Stimulated activated naive B cell treated with anti-CD40 and anti-IgM and Interleukin-4, amounts not matched to agents 10 μg/mL and 1 μg/mL and 100 μg/mL, for 72 hours (primary cell): ENCODE data around the gene ACO2.
A peak's percentile ranks its signal among the peaks of the same experiment; 100 is the strongest.
"Not testable (repeated sequence)": the region's sequence is repeated elsewhere in the genome, so short reads cannot be mapped to it uniquely, and the experiment has no call there.

Source experiments
- ATAC-seq, 2 donors: fragments of 150-1000 bp; cut with Tn5 transposase; replicated peaks; 2 replicates each; pipeline ENCODE4 v1.10.0; 2021; ENCODE audit warnings: moderate library complexity in 1 of 2
- DNase-seq: peaks from one replicate; pipeline ENCODE4 v3.0.0; 2021
- H3K27ac Mint-ChIP-seq: one replicate; pipeline ENCODE4 v1.8.0; 2022; ENCODE audit warnings: mild to moderate bottlenecking, mixed read lengths
- H3K27me3 Mint-ChIP-seq, 2 donors: one replicate each; pipeline ENCODE4 v1.8.0; 2022; ENCODE audit warnings: mixed read lengths in 2 of 2
- H3K36me3 Mint-ChIP-seq, 2 donors: one replicate each; pipeline ENCODE4 v1.8.0; 2022; ENCODE audit warnings: mixed read lengths in 2 of 2, mild to moderate bottlenecking in 1 of 2
- H3K4me1 Mint-ChIP-seq, 2 donors: one replicate each; pipeline ENCODE4 v1.8.0; 2022; ENCODE audit warnings: mixed read lengths in 2 of 2, mild to moderate bottlenecking in 1 of 2
- H3K4me3 Mint-ChIP-seq, 2 donors: one replicate each; pipeline ENCODE4 v1.8.0; 2022; ENCODE audit warnings: mild to moderate bottlenecking in 2 of 2, mixed read lengths in 2 of 2, moderate library complexity in 1 of 2
- H3K9me3 Mint-ChIP-seq, 2 donors: one replicate each; pipeline ENCODE4 v1.8.0; 2022; ENCODE audit warnings: mixed read lengths in 2 of 2, mild to moderate bottlenecking in 1 of 2

The ACO2 gene

GRCh38 chr22:41561335-41561734 is 92.4 kb downstream of the ACO2 start:
- H3K4me1 Mint-ChIP-seq, result peaks cover 2 to 12% of the 10 kb centered on the region in 2 donors
- no peak for DNase-seq
- no peaks in the 10 kb centered on the region for H3K9me3 Mint-ChIP-seq
- H3K27ac Mint-ChIP-seq, result no peak overlapping the region
- peaks cover 48 to 71% of the 10 kb centered on the region in 2 donors for H3K27me3 Mint-ChIP-seq
- no peak overlapping the region for H3K4me3 Mint-ChIP-seq
- no peaks in the 10 kb centered on the region for H3K36me3 Mint-ChIP-seq
- ATAC-seq, result no peak

DNA sequence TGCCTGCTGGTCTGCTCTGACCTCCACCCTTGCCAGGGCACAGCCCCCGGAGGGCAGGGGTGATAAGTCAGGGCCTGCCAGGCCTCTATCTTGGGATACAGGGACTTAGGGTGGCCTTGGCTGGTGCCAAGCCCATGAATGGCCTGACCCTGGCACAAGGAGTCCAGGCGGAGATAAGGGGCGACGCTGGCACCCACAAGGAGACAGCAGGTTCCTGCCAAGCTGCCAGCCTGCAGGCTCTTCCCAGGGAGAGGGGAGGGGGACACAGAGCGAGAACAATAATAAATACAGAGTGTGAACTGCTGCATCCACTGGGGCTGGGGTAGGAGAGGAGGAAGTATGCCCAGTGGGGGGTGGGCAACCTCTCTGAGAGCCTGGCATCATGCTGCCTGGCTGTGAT is 92.9 kb downstream of the ACO2 start:
- H3K4me1 Mint-ChIP-seq, result peaks cover 2 to 12% of the 10 kb centered on the region in 2 donors
- no peaks in the 10 kb centered on the region for H3K9me3 Mint-ChIP-seq
- DNase-seq, result no peak
- H3K36me3 Mint-ChIP-seq, result no peaks in the 10 kb centered on the region
- no peak overlapping the region for H3K27ac Mint-ChIP-seq
- no peak for ATAC-seq
- H3K27me3 Mint-ChIP-seq, result peaks cover 46 to 67% of the 10 kb centered on the region in 2 donors
- H3K4me3 Mint-ChIP-seq, result no peak overlapping the region

GRCh38 chr22:41562461-41562860 is 93.5 kb downstream of the ACO2 start:
- Mint-ChIP-seq H3K4me1 (peaks cover 2 to 11% of the 10 kb centered on the region in 2 donors), H3K27ac (no peak overlapping the region), H3K36me3 (no peaks in the 10 kb centered on the region), H3K4me3 (no peak overlapping the region), H3K27me3 (peaks cover 44 to 63% of the 10 kb centered on the region in 2 donors), H3K9me3 (no peaks in the 10 kb centered on the region)
- DNase-seq (no peak), ATAC-seq (no peak)

GRCh38 chr22:41563051-41563711 is 94.3 kb downstream of the ACO2 start:
- Mint-ChIP-seq H3K27ac (no peak overlapping the region), H3K9me3 (no peaks in the 10 kb centered on the region), H3K36me3 (no peaks in the 10 kb centered on the region), H3K4me1 (peaks cover 0 to 7% of the 10 kb centered on the region in 2 donors), H3K4me3 (no peak overlapping the region), H3K27me3 (peaks cover 40 to 56% of the 10 kb centered on the region in 2 donors)
- no peak for ATAC-seq
- DNase-seq, result no peak

DNA sequence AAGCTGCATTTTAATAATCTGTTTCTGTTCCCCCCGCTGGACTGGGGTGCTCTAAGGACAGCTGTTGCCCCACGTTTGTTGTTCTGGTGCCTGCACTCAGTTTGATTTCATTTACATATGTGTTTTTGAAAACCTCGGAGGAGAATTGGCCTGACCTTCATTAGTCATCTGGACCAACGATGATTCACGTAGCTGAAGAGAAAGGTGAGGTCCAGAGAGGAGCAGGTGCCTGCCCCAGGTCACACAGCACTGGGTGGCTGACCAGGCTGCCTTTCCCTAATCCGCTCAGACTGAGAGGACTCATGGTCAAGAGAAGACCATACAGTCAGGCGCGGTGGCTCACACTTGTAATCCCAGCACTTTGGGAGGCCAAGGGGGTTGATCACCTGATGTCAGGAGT is 95.6 kb downstream of the ACO2 start:
- no peak overlapping the region for H3K4me3 Mint-ChIP-seq
- H3K9me3 Mint-ChIP-seq, result no peaks in the 10 kb centered on the region
- no peaks in the 10 kb centered on the region for H3K36me3 Mint-ChIP-seq
- H3K27me3 Mint-ChIP-seq, result peaks cover 39 to 42% of the 10 kb centered on the region in 2 donors
- H3K27ac Mint-ChIP-seq, result no peak overlapping the region
- peaks cover 0 to 7% of the 10 kb centered on the region in 2 donors for H3K4me1 Mint-ChIP-seq
- DNase-seq, result no peak
- no peak for ATAC-seq

GRCh38 chr22:41565403-41566054 is 96.6 kb downstream of the ACO2 start:
- Mint-ChIP-seq H3K27ac (no peak overlapping the region), H3K36me3 (no peaks in the 10 kb centered on the region), H3K4me1 (peaks cover 0 to 7% of the 10 kb centered on the region in 2 donors), H3K27me3 (peaks cover 29 to 36% of the 10 kb centered on the region in 2 donors), H3K9me3 (no peaks in the 10 kb centered on the region), H3K4me3 (no peak overlapping the region)
- peak; percentile 38 to 52 for ATAC-seq
- DNase-seq, result no peak

- no peak for ATAC-seq
- Mint-ChIP-seq H3K27ac (no peak overlapping the region), H3K27me3 (peaks cover 10 to 17% of the 10 kb centered on the region in 2 donors), H3K4me3 (no peak overlapping the region), H3K4me1 (peaks cover 0 to 2% of the 10 kb centered on the region in 2 donors), H3K9me3 (peaks cover 0 to 2% of the 10 kb centered on the region in 2 donors), H3K36me3 (no peaks in the 10 kb centered on the region)
- DNase-seq, result no peak
These were observed 98.5 kb downstream of the ACO2 start for GRCh38 chr22:41567512-41567768.

- Mint-ChIP-seq H3K27ac (no peak overlapping the region), H3K9me3 (peaks cover 0 to 4% of the 10 kb centered on the region in 2 donors), H3K4me3 (no peak overlapping the region), H3K4me1 (peaks cover 0 to 4% of the 10 kb centered on the region in 2 donors), H3K36me3 (no peaks in the 10 kb centered on the region), H3K27me3 (peaks cover 4 to 8% of the 10 kb centered on the region in 2 donors)
- no peak for ATAC-seq
- no peak for DNase-seq
These were observed 99.9 kb downstream of the ACO2 start for GRCh38 chr22:41568811-41569210.

DNA sequence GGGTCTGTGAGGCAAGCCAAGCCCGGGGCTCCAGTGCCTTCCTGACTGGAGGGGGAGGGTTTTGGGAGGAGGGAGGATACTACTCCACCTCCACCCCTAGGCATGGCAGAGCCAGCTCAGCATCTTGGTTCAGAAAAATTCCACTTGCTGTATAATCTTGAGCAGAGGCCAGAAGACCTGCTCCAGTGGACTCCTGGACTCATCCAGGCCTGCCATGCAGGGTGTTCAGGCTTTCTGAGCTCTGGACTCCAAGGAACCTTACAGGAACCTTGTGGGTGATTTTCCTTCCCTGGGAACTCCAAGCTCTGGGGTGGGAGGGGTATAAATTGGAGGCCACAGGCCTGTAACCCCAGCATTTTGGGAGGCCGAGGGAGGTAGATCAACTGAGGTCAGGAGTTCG is 101.3 kb downstream of the ACO2 start:
- DNase-seq (no peak), ATAC-seq (no peak)
- Mint-ChIP-seq H3K4me3 (no peak overlapping the region), H3K36me3 (peaks cover under 1 to 3% of the 10 kb centered on the region in 2 donors), H3K27me3 (peaks cover 0 to 4% of the 10 kb centered on the region in 2 donors), H3K4me1 (peaks cover 0 to 4% of the 10 kb centered on the region in 2 donors), H3K9me3 (peaks cover 0 to 4% of the 10 kb centered on the region in 2 donors), H3K27ac (no peak overlapping the region)

GRCh38 chr22:41571786-41572185 is 102.9 kb downstream of the ACO2 start:
- Mint-ChIP-seq H3K4me1 (peaks cover 0 to 4% of the 10 kb centered on the region in 2 donors), H3K4me3 (no peak overlapping the region), H3K9me3 (peaks cover 0 to 4% of the 10 kb centered on the region in 2 donors), H3K36me3 (peaks cover 8 to 13% of the 10 kb centered on the region in 2 donors), H3K27ac (no peak overlapping the region), H3K27me3 (no peaks in the 10 kb centered on the region)
- ATAC-seq, result no peak
- no peak for DNase-seq

DNA sequence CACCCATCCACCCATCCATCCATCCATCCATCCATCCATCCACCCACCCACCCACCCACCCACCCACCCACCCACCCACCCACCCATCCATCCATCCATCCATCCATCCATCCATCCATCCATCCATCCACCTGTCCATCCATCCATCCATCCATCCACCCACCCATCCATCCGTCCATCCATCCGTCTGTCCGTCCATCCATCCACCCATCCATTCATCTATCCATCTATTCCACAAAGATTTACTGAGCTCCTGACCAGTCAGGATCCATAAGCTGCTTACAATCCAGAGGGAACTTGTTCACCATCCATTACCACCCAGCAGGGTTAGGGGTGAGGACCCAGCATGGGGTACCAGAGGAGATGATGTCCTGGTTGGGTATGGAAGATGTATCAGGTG is 103.4 kb downstream of the ACO2 start:
- H3K27me3 Mint-ChIP-seq, H3K27ac Mint-ChIP-seq, H3K4me1 Mint-ChIP-seq, ATAC-seq, H3K9me3 Mint-ChIP-seq, H3K4me3 Mint-ChIP-seq, DNase-seq: not testable (repeated sequence)
- peaks cover 12 to 18% of the 10 kb centered on the region in 2 donors for H3K36me3 Mint-ChIP-seq

DNA sequence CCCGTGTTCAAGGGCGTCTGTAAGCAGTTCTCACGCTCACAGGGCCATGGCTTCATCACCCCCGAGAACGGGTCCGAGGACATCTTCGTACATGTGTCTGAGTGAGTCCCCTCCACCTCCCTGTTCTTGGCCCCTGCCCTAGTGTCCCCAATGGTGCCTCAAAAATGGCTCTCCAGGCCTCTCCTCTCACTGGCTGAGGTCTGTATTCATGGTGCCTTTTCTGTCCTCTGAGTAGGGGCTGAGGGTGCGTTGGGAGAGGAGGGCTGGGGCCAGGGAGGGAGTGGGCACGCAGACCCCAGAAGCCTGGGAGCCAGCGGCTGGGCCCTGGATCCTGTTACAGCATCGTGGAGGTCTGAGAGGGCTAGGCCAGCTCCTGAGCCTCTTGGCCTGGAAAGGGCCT is 104.8 kb downstream of the ACO2 start:
- H3K27me3 Mint-ChIP-seq, result no peaks in the 10 kb centered on the region
- H3K36me3 Mint-ChIP-seq, result peaks cover 20 to 29% of the 10 kb centered on the region in 2 donors
- ATAC-seq, result no peak
- H3K4me1 Mint-ChIP-seq, result peaks cover 0 to 4% of the 10 kb centered on the region in 2 donors
- DNase-seq, result no peak
- H3K9me3 Mint-ChIP-seq, result peaks cover 0 to 4% of the 10 kb centered on the region in 2 donors
- H3K4me3 Mint-ChIP-seq, result no peak overlapping the region
- no peak overlapping the region for H3K27ac Mint-ChIP-seq

DNA sequence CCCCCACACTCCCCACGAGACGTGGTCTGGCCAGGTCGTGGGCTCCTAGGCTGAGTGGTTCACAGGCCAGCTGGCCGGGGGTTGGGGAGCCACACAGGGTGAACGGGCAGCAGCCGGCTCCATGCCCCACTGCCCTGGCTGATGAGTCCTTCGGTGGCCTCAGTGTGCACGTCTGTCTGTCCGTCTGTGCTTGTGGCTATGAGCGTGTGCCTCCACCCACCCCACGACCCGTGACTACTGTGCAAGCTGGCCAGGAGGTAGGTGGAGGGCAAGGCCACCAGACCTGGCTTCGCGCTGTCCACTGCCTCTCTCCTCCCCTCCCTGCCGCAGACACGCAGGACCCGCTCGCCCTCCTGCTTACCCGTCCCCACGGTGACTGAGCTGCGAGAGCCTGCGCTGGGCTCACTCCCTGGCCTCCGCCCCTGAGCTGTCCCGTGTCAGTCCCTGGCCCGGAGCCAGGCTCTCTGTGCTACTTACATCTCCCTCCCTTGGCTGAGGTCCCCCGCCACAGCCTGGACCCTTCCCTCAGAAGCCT is 106.0 kb downstream of the ACO2 start:
- peaks cover 24 to 34% of the 10 kb centered on the region in 2 donors for H3K36me3 Mint-ChIP-seq
- H3K4me1 Mint-ChIP-seq, result peaks cover 0 to 4% of the 10 kb centered on the region in 2 donors
- H3K9me3 Mint-ChIP-seq, result peaks cover 0 to 4% of the 10 kb centered on the region in 2 donors
- no peak overlapping the region for H3K4me3 Mint-ChIP-seq
- DNase-seq (no peak), ATAC-seq (no peak)
- no peak overlapping the region for H3K27ac Mint-ChIP-seq
- H3K27me3 Mint-ChIP-seq, result no peaks in the 10 kb centered on the region

DNA sequence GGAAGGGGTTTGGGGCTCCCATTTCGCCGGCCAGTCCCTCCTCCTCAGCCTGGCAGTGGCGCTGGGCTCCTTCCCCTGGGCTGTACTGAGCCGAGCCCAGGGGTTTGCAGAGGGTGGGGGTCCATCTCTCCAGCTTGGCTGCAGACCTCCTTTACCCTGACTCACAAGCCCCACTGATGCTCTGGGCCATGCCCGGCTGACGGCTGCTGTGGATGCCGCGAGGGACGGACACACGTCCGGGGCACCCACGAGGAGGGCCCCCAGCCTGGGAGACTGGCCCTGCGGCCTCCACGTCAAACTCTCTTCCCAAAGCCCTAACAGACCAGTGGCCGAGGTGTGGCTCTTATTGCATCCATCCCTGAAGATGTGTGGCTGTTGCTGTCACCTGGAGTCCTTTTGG is 106.6 kb downstream of the ACO2 start:
- Mint-ChIP-seq H3K36me3 (peaks cover 28 to 34% of the 10 kb centered on the region in 2 donors), H3K4me1 (peaks cover 0 to 4% of the 10 kb centered on the region in 2 donors), H3K27ac (no peak overlapping the region), H3K9me3 (peaks cover 0 to 4% of the 10 kb centered on the region in 2 donors), H3K27me3 (no peaks in the 10 kb centered on the region), H3K4me3 (no peak overlapping the region)
- no peak for DNase-seq
- ATAC-seq, result no peak

DNA sequence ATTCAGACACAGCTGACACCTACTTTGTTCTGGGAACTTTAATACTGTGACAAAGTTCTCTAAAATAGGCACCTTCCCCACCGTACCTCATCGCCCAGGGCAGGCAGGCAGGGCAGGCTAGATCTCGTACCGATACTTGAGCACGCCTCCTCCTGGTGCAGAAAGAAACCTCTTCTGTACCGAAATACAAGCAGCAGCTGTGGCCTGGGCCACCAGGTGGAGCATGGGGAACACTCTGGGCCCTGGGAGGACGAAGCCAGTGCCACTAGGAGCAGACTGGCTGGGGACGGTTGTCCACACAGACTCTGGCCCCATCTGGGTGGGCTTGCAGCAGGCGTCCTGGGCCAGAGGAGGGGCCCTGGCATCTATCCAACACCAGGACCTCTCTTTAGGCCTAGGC is 108.0 kb downstream of the ACO2 start:
- H3K4me1 Mint-ChIP-seq, result peaks cover 0 to 4% of the 10 kb centered on the region in 2 donors
- DNase-seq (peak; percentile 12), ATAC-seq (peak; percentile 82 to 83)
- peaks cover 29 to 34% of the 10 kb centered on the region in 2 donors for H3K36me3 Mint-ChIP-seq
- H3K4me3 Mint-ChIP-seq, result no peak overlapping the region
- H3K27me3 Mint-ChIP-seq, result no peaks in the 10 kb centered on the region
- H3K9me3 Mint-ChIP-seq, result peaks cover 0 to 4% of the 10 kb centered on the region in 2 donors
- no peak overlapping the region for H3K27ac Mint-ChIP-seq
